HCT116 (cell line): ENCODE data around the gene CEACAM3. TPM values are rescaled to one million over a fixed set of nuclear protein-coding genes. Genes with fewer than 3 reads are reported as not detected.

Experiments
- ATAC-seq: fragments of 200-7000 bp; cut with Tn5 transposase; 2 replicates; pipeline ENCODE4 v1.9.1; 2020; ENCODE audit warnings: mild to moderate bottlenecking, moderate library complexity
- BruUV-seq: library from RNA; stranded (reverse); fragments of 400-500 nt; replicated peaks from 2 replicates; lab custom pipeline; 2021; lab: Mats Ljungman, UMichigan
- CTCF ChIA-PET: fragments of 300-600 bp; sonication (Branson Sonifier 250); formaldehyde crosslinking; loops from one replicate; lab custom pipeline; 2021; ENCODE audit warnings: antibody characterized with exemption; lab: Charles Lee
- POLR2A ChIA-PET: fragments of 300-600, 350-600 bp; sonication (Branson Sonifier 250); formaldehyde crosslinking; loops from one replicate; lab custom pipeline; 2021; ENCODE audit warnings: antibody characterized with exemption; lab: Charles Lee
- RAD21 ChIA-PET, 2 experiments: fragments of 300-600 bp; sonication (Branson Sonifier 250); formaldehyde crosslinking; loops; one replicate each; lab custom pipeline; 2023; ENCODE audit warnings: low total read pairs in 2 of 2; ENCODE audit not compliant: uncharacterized antibody in 2 of 2, unreplicated experiment in 2 of 2, low non-redundant PET in 1 of 2; lab: Charles Lee
- DNase-seq: peaks from one replicate; pipeline ENCODE4 v3.0.0-alpha.2; 2010; ENCODE audit warnings: low read depth, low spot score
- H2AFZ ChIP-seq: fragments of 200-600 bp; shearing (Covaris generic), sonication (generic); 2 replicates; pipeline ENCODE4 v1.6.1; 2017; ENCODE audit warnings: low read depth, mixed run types, mixed read lengths, antibody characterized with exemption, low read length; ENCODE audit not compliant: poor library complexity, severe bottlenecking
- H3K27ac ChIP-seq: 2 replicates; pipeline ENCODE4 v1.5.1; 2012; ENCODE audit warnings: low read depth, low read length
- H3K27me3 ChIP-seq: fragments of 200-600 bp; sonication (generic); 2 replicates; pipeline ENCODE4 v1.6.1; 2016; ENCODE audit warnings: mixed run types, low read length, mixed read lengths; ENCODE audit not compliant: insufficient read depth
- H3K36me3 ChIP-seq, 2 experiments: fragments of 200-500 bp in 1 of 2; fragments of 200-600 bp in 1 of 2; sonication (Bioruptor generic) in 1 of 2; sonication (generic) in 1 of 2; 2 replicates each; pipeline versions ENCODE4 v1.5.1 to v1.6.1; 2014 to 2016; ENCODE audit warnings: low read length in 2 of 2, inconsistent platforms in 1 of 2, mixed read lengths in 1 of 2, mixed run types in 1 of 2; ENCODE audit not compliant: insufficient read depth in 2 of 2, control insufficient read depth in 1 of 2
- H3K4me1 ChIP-seq, 2 experiments: fragments of 200-600 bp in 1 of 2; sonication (generic) in 1 of 2; 2 replicates each; pipeline versions ENCODE4 v1.5.1 to v1.6.1; 2012 to 2017; ENCODE audit warnings: low read length in 2 of 2, inconsistent platforms in 1 of 2, mild to moderate bottlenecking in 1 of 2, mixed read lengths in 1 of 2, mixed run types in 1 of 2, moderate library complexity in 1 of 2; ENCODE audit not compliant: insufficient read depth in 2 of 2, control insufficient read depth in 1 of 2
- H3K4me2 ChIP-seq: fragments of 200-600 bp; sonication (generic); 2 replicates; pipeline ENCODE4 v1.6.1; 2017; ENCODE audit warnings: mixed run types, low read length, mixed read lengths
- H3K4me3 ChIP-seq, 2 experiments: fragments of 200-600 bp in 1 of 2; sonication (generic) in 1 of 2; replicated peaks in 1 of 2; 2 replicates each; pipeline ENCODE4 v1.5.1; 2011 to 2016; ENCODE audit warnings: low read length in 2 of 2, control low read depth in 1 of 2, low read depth in 1 of 2, mild to moderate bottlenecking in 1 of 2, mixed read lengths in 1 of 2, mixed run types in 1 of 2
- H3K79me2 ChIP-seq: fragments of 200-600 bp; sonication (generic); 2 replicates; pipeline ENCODE4 v1.6.1; 2017; ENCODE audit warnings: mild to moderate bottlenecking, mixed run types, low read length, moderate library complexity, mixed read lengths; ENCODE audit not compliant: insufficient read depth
- H3K9ac ChIP-seq: fragments of 200-600 bp; sonication (generic); 2 replicates; pipeline ENCODE4 v1.6.1; 2016; ENCODE audit warnings: low read length, mixed read lengths
- H3K9me2 ChIP-seq: fragments of 200-600 bp; sonication (generic), shearing (Covaris generic); 2 replicates; pipeline ENCODE4 v1.6.1; 2017; ENCODE audit warnings: mixed run types, mild to moderate bottlenecking, moderate library complexity; ENCODE audit not compliant: insufficient read depth
- H3K9me3 ChIP-seq, 2 experiments: fragments of 200-500 bp in 1 of 2; fragments of 200-600 bp in 1 of 2; sonication (Bioruptor generic) in 1 of 2; sonication (generic) in 1 of 2; 2 replicates each; pipeline ENCODE4 v1.6.1; 2014 to 2017; ENCODE audit warnings: low read length in 2 of 2, mixed read lengths in 2 of 2, inconsistent platforms in 1 of 2, low read depth in 1 of 2, mild to moderate bottlenecking in 1 of 2, mixed run types in 1 of 2, moderate library complexity in 1 of 2; ENCODE audit not compliant: control insufficient read depth in 1 of 2, insufficient read depth in 1 of 2
- H4K20me1 ChIP-seq: fragments of 200-600 bp; sonication (generic), shearing (Covaris generic); 2 replicates; pipeline ENCODE4 v1.6.1; 2017; ENCODE audit warnings: mixed run types, mild to moderate bottlenecking, moderate library complexity; ENCODE audit not compliant: insufficient read depth
- ATF3 ChIP-seq: IDR thresholded peaks from 2 replicates; pipeline ENCODE4 v1.6.1; 2012
- CEBPB ChIP-seq: IDR thresholded peaks from 2 replicates; pipeline ENCODE4 v1.6.1; 2012; ENCODE audit warnings: low read depth
- CTCF ChIP-seq, 3 experiments: fragments of 200-600 bp in 1 of 3; sonication (generic) in 1 of 3; IDR thresholded peaks in 2 of 3; conservative IDR thresholded peaks in 1 of 3; 2 replicates each; pipeline ENCODE4 v1.5.1; 2012 to 2017; ENCODE audit warnings: low read depth in 2 of 3, low read length in 2 of 3, antibody characterized with exemption in 1 of 3, borderline replicate concordance in 1 of 3, control low read depth in 1 of 3, mild to moderate bottlenecking in 1 of 3, mixed read lengths in 1 of 3, mixed run types in 1 of 3, moderate library complexity in 1 of 3; ENCODE audit not compliant: insufficient read depth in 1 of 3
- EGR1 ChIP-seq: IDR thresholded peaks from 2 replicates; pipeline ENCODE4 v1.6.1; 2012; ENCODE audit warnings: low read depth
- ELF1 ChIP-seq: IDR thresholded peaks from 2 replicates; pipeline ENCODE4 v1.6.1; 2012; ENCODE audit warnings: low read depth, borderline replicate concordance
- EZH2 ChIP-seq: fragments of 200-600 bp; sonication (generic); IDR thresholded peaks from 2 replicates; pipeline ENCODE4 v1.6.1; 2017; ENCODE audit warnings: antibody characterized with exemption, mixed run types
- MAX ChIP-seq: IDR thresholded peaks from 2 replicates; pipeline ENCODE4 v1.6.1; 2012
- POLR2A ChIP-seq: IDR thresholded peaks from 2 replicates; pipeline ENCODE4 v1.7.0; 2011; ENCODE audit warnings: borderline replicate concordance; ENCODE audit not compliant: insufficient read depth, insufficient read length; ENCODE audit errors: extremely low read depth
- POLR2AphosphoS5 ChIP-seq: IDR thresholded peaks from 2 replicates; pipeline ENCODE4 v1.6.1; 2011; ENCODE audit warnings: mild to moderate bottlenecking, low read depth, low read length, moderate library complexity
- RAD21 ChIP-seq: IDR thresholded peaks from 2 replicates; pipeline ENCODE4 v1.6.1; 2012; ENCODE audit warnings: low read depth, mild to moderate bottlenecking
- REST ChIP-seq: IDR thresholded peaks from 2 replicates; pipeline ENCODE4 v1.6.1; 2012; ENCODE audit warnings: low read depth
- SIN3A ChIP-seq: IDR thresholded peaks from 2 replicates; pipeline ENCODE4 v1.6.1; 2012; ENCODE audit warnings: low read depth
- TCF7L2 ChIP-seq: IDR thresholded peaks from 2 replicates; pipeline ENCODE4 v1.7.0; 2011; ENCODE audit warnings: borderline replicate concordance, inconsistent platforms; ENCODE audit not compliant: insufficient read depth, insufficient read length; ENCODE audit errors: extremely low read depth
- YY1 ChIP-seq: IDR thresholded peaks from 2 replicates; pipeline ENCODE4 v1.6.1; 2011; ENCODE audit warnings: low read length, low read depth, moderate library complexity, mild to moderate bottlenecking; ENCODE audit not compliant: insufficient replicate concordance; ENCODE audit errors: extremely low read depth
- ZNF274 ChIP-seq: fragments of 200-500 bp; sonication (Bioruptor generic); IDR thresholded peaks from 2 replicates; pipeline ENCODE4 v1.6.1; 2014; ENCODE audit warnings: mild to moderate bottlenecking, low read depth, low read length, inconsistent platforms
- intact Hi-C: fragments of 100-400 bp; cut with micrococcal nuclease; formaldehyde crosslinking; loops from 2 replicates; pipeline ENCODE4 v1.10.0; 2022
- total RNA-seq: library from RNA; stranded (reverse); gene quantifications from one replicate; pipeline ENCODE4 v1.2.1, GENCODE V29; 2021; ENCODE audit not compliant: unreplicated experiment

The CEACAM3 gene
- total RNA-seq, 1 experiment from 2014 or later, result not detected

GRCh38 chr19:41837981-41838708, 41.8 kb downstream of the CEACAM3 start:
- no peaks in the 10 kb centered on the region for H3K36me3 ChIP-seq
- no peaks in the 10 kb centered on the region for H3K9me2 ChIP-seq
- no peaks in the 10 kb centered on the region for H3K79me2 ChIP-seq
- no peak for TF ChIP-seq POLR2A
- TF ChIP-seq CTCF (IDR thresholded peaks at IDR 0.05 in 2 of 3, conservative IDR thresholded peaks at IDR 0.05 in 1 of 3; ENCODE audit: borderline replicate concordance in 1 of 3, insufficient read depth in 1 of 3, low read depth in 2 of 3, low read length in 2 of 3), result no peak
- TF ChIP-seq ELF1, result no peak
- no peak for TF ChIP-seq EZH2
- no peak for TF ChIP-seq ATF3
- no peak for TF ChIP-seq TCF7L2
- no peak for TF ChIP-seq POLR2AphosphoS5
- TF ChIP-seq YY1, result no peak
- no peak for TF ChIP-seq REST
- TF ChIP-seq MAX, result no peak
- no peak for TF ChIP-seq ZNF274
- no peak for TF ChIP-seq EGR1
- no peak for TF ChIP-seq CEBPB
- TF ChIP-seq SIN3A, result no peak
- no peak for TF ChIP-seq RAD21
- TF ChIP-seq, all 23 proteins: peak for 0
- no TSS peak for BruUV-seq
- H3K27me3 ChIP-seq, result peaks cover 15% of the 10 kb centered on the region; the same call in 1 of the 2 replicates
- RAD21 ChIA-PET, result no interaction called here
- H3K4me1 ChIP-seq, result no peaks in the 10 kb centered on the region
- ATAC-seq (no peak), DNase-seq (no peak)
- intact Hi-C loops, result loop anchor here (5.0 kb wide), 1 partner anchor 46 kb away; no protein-coding TSS in a partner anchor
- no peaks in the 10 kb centered on the region for H4K20me1 ChIP-seq
- no peak overlapping the region for H3K9ac ChIP-seq
- POLR2A ChIA-PET, result interaction anchor here (1.4 to 1.9 kb wide), 2 partner anchors 12 to 21 kb away, joined by 3 to 9 read pairs; partner anchors contain the start of gene RPS19
- CTCF ChIA-PET, result interaction anchor here (0.6 kb wide), 1 partner anchor 146 kb away, joined by 3 read pairs; no protein-coding TSS in a partner anchor
- no peaks in the 10 kb centered on the region for H3K9me3 ChIP-seq
- H3K4me2 ChIP-seq, result no peak overlapping the region
- H3K27ac ChIP-seq, result no peak overlapping the region
- no peak overlapping the region for H3K4me3 ChIP-seq
- H2AFZ ChIP-seq, result no peak overlapping the region
